Measurements from ENCODE around the gene PDE10A.

- no peak for TF ChIP-seq CTCF (IDR thresholded peaks at IDR 0.05)
- TF ChIP-seq POLR2A (IDR thresholded peaks at IDR 0.05), result no peak
- TF ChIP-seq EP300 (IDR thresholded peaks at IDR 0.05), result no peak
These were observed 85.5 kb downstream of the PDE10A start for GRCh38 chr6:165577556-165577955.

Measured in ovary (tissue), 3 donors.